Glutamatergic neuron (in vitro differentiated cells): ENCODE data around the gene OCIAD1. TPM values are rescaled to one million over a fixed set of nuclear protein-coding genes. Genes with fewer than 3 reads are reported as not detected.

Experiments used
- DNase-seq: peaks from one replicate; pipeline ENCODE4 v3.0.0; 2022
- H3K27ac Mint-ChIP-seq: one replicate; pipeline ENCODE4 v1.8.0; 2020; ENCODE audit warnings: mild to moderate bottlenecking, mixed read lengths, inconsistent platforms; ENCODE audit not compliant: unreplicated experiment
- H3K27me3 Mint-ChIP-seq: one replicate; pipeline ENCODE4 v1.8.0; 2020; ENCODE audit warnings: mild to moderate bottlenecking, moderate library complexity, mixed read lengths, inconsistent platforms; ENCODE audit not compliant: unreplicated experiment
- H3K36me3 Mint-ChIP-seq: one replicate; pipeline ENCODE4 v1.8.0; 2020; ENCODE audit warnings: mild to moderate bottlenecking, mixed read lengths, inconsistent platforms; ENCODE audit not compliant: unreplicated experiment
- H3K4me1 Mint-ChIP-seq: one replicate; pipeline ENCODE4 v1.8.0; 2020; ENCODE audit warnings: mild to moderate bottlenecking, low read depth, mixed read lengths, inconsistent platforms; ENCODE audit not compliant: unreplicated experiment
- H3K4me3 Mint-ChIP-seq: one replicate; pipeline ENCODE4 v1.8.0; 2020; ENCODE audit warnings: mild to moderate bottlenecking, mixed read lengths, inconsistent platforms; ENCODE audit not compliant: unreplicated experiment
- H3K9me3 Mint-ChIP-seq: one replicate; pipeline ENCODE4 v1.8.0; 2020; ENCODE audit warnings: mild to moderate bottlenecking, moderate library complexity, mixed read lengths, inconsistent platforms; ENCODE audit not compliant: unreplicated experiment
- CTCF ChIP-seq: fragments of 200-600 bp; sonication (generic); IDR thresholded peaks from one replicate; pipeline ENCODE4 v1.5.0; 2021; ENCODE audit not compliant: partially characterized antibody, unreplicated experiment
- total RNA-seq: library from RNA; stranded (reverse); fragmentation: NEBNext Ultra II Directional; extraction: Animal tissue kit (Norgen Biotek cat#: 25700); gene quantifications from one replicate; pipeline ENCODE4 v1.2.1, GENCODE V29; 2021; ENCODE audit not compliant: unreplicated experiment

Gene OCIAD1
- total RNA-seq, 1 donor from 2014 or later: 163 TPM

GRCh38 chr4:48910511-48910910 is 79.6 kb downstream of the OCIAD1 start:
- Mint-ChIP-seq H3K27me3 (peaks cover 8% of the 10 kb centered on the region), H3K4me3 (no peak overlapping the region), H3K36me3 (peaks cover 5% of the 10 kb centered on the region), H3K27ac (no peak overlapping the region), H3K4me1 (peaks cover 3% of the 10 kb centered on the region), H3K9me3 (peaks cover 9% of the 10 kb centered on the region)
- DNase-seq: no peak
- TF ChIP-seq CTCF: no peak

Other genes with a start within 250 kb of the OCIAD1 start
- gene FRYL, start 50.8 kb upstream of the OCIAD1 start, total RNA-seq: 190 TPM
- 66.7 TPM for gene OCIAD2, start 75.7 kb downstream of the OCIAD1 start, total RNA-seq
- gene CWH43, start 155.2 kb downstream of the OCIAD1 start, total RNA-seq: not detected